K562 (cell line): ENCODE results near the gene CTF1. TPM values are rescaled to one million over a fixed set of nuclear protein-coding genes. Genes with fewer than 3 reads are reported as not detected.

ENCODE experiments used
- CHD4 ChIP-seq: fragments of 200-600 bp; sonication (generic); IDR thresholded peaks from 3 replicates; pipeline ENCODE4 v1.6.1; 2012; ENCODE audit warnings: low read depth, mild to moderate bottlenecking, mixed read lengths, low read length, inconsistent platforms; ENCODE audit not compliant: insufficient read depth, insufficient replicate concordance, poor library complexity, severe bottlenecking
- ESRRA ChIP-seq: fragments of 450-650 bp; IDR thresholded peaks from 2 replicates; pipeline ENCODE4 v1.6.1; 2014; ENCODE audit warnings: low read depth, mild to moderate bottlenecking, moderate library complexity, borderline replicate concordance
- HDGF ChIP-seq: fragments of 450-650 bp; IDR thresholded peaks from 2 replicates; pipeline ENCODE4 v1.6.1; 2016
- MTA3 ChIP-seq: fragments of 450-650 bp; formaldehyde crosslinking; IDR thresholded peaks from 2 replicates; pipeline ENCODE4 v1.6.1; 2017; ENCODE audit warnings: mild to moderate bottlenecking, borderline replicate concordance
- MYC ChIP-seq, 2 experiments: fragments of 250-450 bp in 1 of 2; sonication (Bioruptor Pico) in 1 of 2; IDR thresholded peaks; 2 replicates each; pipeline versions ENCODE4 v1.5.1 to v1.6.1; 2012 to 2021; ENCODE audit warnings: low read depth in 2 of 2, borderline replicate concordance in 1 of 2, improper control_type of control experiment in 1 of 2, low read length in 1 of 2, mild to moderate bottlenecking in 1 of 2, moderate library complexity in 1 of 2
- POLR2AphosphoS5 ChIP-seq: IDR thresholded peaks from 2 replicates; pipeline ENCODE4 v1.6.1; 2011; ENCODE audit warnings: mild to moderate bottlenecking, low read depth, low read length, moderate library complexity; ENCODE audit not compliant: control insufficient read depth, insufficient read depth
- PYGO2 ChIP-seq: fragments of 450-650 bp; IDR thresholded peaks from 2 replicates; pipeline ENCODE4 v1.6.1; 2016; ENCODE audit warnings: mild to moderate bottlenecking, missing genetic modification characterization, moderate library complexity, missing compliant biosample characterization
- SMARCC2 ChIP-seq: fragments of 450-650 bp; IDR thresholded peaks from 2 replicates; pipeline ENCODE4 v1.6.1; 2017; ENCODE audit warnings: antibody characterized with exemption, moderate library complexity, mild to moderate bottlenecking, low read depth
- ZSCAN29 ChIP-seq: fragments of 450-650 bp; IDR thresholded peaks from 2 replicates; pipeline ENCODE4 v1.6.1; 2017
- polyA plus RNA-seq, 8 experiments: library from polyadenylated mRNA; depleted of rRNA in 4 of 8; stranded (reverse) in 5 of 8; unstranded in 3 of 8; fragments of >200 nt; fragmentation: Nextera tagmentation in 2 of 8; fragmentation: Illumina TruSeq in 1 of 8; extraction: Ambion mirVana in 2 of 8; extraction: Trizol in 1 of 8; gene quantifications; 2 replicates each; pipeline versions ENCODE4 v1.2.1 to v1.2.3, GENCODE V29; 2011 to 2014; ENCODE audit warnings: inconsistent platforms in 1 of 8, missing spikeins in 1 of 8
- total RNA-seq, 7 experiments: library from RNA; depleted of rRNA in 6 of 7; stranded (reverse); fragments of >200 nt in 6 of 7; fragmentation: Illumina TruSeq in 2 of 7; extraction: Trizol in 2 of 7; gene quantifications; 2 replicates each; pipeline versions ENCODE4 v1.2.1 to v1.2.3, GENCODE V29; 2011 to 2021; ENCODE audit warnings: low replicate concordance in 1 of 7
- TF ChIP-seq, protein P1 (sequence below), 2 experiments: fragments of 450-650 bp; formaldehyde crosslinking in 1 of 2; IDR thresholded peaks; 2 replicates each; pipeline versions ENCODE4 v1.4.0 to v1.6.1; 2014 to 2020; ENCODE audit warnings: mild to moderate bottlenecking in 2 of 2, borderline replicate concordance in 1 of 2, low read depth in 1 of 2
- TF ChIP-seq, protein P2 (sequence below): sonication (generic); formaldehyde crosslinking; IDR thresholded peaks from 2 replicates; pipeline ENCODE4 v1.9.0; 2022; ENCODE audit warnings: mild to moderate bottlenecking, missing genetic modification reagents
- TF ChIP-seq, protein P3 (sequence below): sonication (generic); formaldehyde crosslinking; IDR thresholded peaks from 2 replicates; pipeline ENCODE4 v1.9.0; 2022; ENCODE audit warnings: mild to moderate bottlenecking, missing genetic modification reagents
- TF ChIP-seq, protein P4 (sequence below): fragments of 450-650 bp; IDR thresholded peaks from 2 replicates; pipeline ENCODE4 v1.6.1; 2016; ENCODE audit warnings: low read depth, mild to moderate bottlenecking, moderate library complexity

Gene CTF1
- total and polyA plus RNA-seq, 9 of the 15 experiments (the other 6 are each of a cell fraction or from before 2014, with no cell fraction given) = 0.24 to 2.5 (median 0.44) TPM

DNA sequence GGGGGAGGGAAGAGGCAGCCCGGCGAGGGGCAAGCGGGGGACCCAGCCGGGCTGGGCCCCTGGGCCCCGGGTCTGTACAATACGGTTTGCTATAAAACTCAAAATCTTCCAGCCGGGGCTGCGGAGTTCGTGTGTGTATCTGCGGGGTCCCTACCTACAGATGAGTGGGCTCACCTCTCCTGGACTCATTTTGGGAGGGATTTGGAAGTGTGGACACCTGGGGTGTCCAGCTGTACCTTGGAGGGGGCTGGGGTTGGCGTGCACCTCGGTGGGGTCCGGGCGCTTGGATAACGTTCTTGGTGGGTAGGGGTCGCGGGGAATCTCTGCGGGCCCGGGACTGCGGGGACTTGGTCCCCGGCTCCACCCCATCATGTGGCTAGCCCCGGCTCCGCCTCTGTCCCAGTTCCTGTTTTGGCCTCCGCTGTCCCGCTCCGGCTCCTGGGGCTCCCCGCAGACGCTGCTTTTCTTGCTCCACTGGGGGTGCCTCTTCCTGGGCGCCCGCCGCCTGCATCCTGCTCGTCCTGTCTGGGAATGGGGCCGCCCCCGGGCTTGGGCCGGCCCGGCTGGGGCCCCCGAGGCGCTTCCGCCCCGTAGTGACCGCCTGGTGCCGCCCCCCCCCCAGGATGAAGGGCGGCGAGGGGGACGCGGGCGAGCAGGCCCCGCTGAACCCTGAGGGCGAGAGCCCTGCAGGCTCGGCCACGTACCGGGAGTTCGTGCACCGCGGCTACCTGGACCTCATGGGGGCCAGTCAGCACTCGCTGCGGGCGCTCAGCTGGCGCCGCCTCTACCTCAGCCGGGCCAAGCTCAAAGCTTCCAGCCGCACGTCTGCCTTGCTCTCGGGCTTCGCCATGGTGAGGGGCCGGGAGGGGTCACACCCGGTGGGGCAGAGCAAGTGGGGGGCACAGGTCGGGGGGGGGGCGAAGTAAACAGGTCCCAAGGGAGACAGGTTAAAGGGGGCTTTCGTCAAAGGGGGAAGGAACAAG, 52.5 kb downstream of the CTF1 start, which contains the start of gene ORAI3 (continued):
- TF ChIP-seq, protein P1, sequence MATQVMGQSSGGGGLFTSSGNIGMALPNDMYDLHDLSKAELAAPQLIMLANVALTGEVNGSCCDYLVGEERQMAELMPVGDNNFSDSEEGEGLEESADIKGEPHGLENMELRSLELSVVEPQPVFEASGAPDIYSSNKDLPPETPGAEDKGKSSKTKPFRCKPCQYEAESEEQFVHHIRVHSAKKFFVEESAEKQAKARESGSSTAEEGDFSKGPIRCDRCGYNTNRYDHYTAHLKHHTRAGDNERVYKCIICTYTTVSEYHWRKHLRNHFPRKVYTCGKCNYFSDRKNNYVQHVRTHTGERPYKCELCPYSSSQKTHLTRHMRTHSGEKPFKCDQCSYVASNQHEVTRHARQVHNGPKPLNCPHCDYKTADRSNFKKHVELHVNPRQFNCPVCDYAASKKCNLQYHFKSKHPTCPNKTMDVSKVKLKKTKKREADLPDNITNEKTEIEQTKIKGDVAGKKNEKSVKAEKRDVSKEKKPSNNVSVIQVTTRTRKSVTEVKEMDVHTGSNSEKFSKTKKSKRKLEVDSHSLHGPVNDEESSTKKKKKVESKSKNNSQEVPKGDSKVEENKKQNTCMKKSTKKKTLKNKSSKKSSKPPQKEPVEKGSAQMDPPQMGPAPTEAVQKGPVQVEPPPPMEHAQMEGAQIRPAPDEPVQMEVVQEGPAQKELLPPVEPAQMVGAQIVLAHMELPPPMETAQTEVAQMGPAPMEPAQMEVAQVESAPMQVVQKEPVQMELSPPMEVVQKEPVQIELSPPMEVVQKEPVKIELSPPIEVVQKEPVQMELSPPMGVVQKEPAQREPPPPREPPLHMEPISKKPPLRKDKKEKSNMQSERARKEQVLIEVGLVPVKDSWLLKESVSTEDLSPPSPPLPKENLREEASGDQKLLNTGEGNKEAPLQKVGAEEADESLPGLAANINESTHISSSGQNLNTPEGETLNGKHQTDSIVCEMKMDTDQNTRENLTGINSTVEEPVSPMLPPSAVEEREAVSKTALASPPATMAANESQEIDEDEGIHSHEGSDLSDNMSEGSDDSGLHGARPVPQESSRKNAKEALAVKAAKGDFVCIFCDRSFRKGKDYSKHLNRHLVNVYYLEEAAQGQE (IDR thresholded peaks at IDR 0.05; ENCODE audit: borderline replicate concordance) = 0 out of 2 replicates have a peak, but pooled peaks have one; percentile 10
- TF ChIP-seq, protein P1 (CRISPR knock-in tag; IDR thresholded peaks at IDR 0.05; ENCODE audit: low read depth) = no peak
- TF ChIP-seq MYC (IDR thresholded peaks at IDR 0.05; ENCODE audit: low read depth, low read length) (peak; percentile 53), MYC (CRISPR knock-in tag; IDR thresholded peaks at IDR 0.05; ENCODE audit: borderline replicate concordance, low read depth) (peak; percentile 46; the same call in 1 of the 2 replicates), HDGF (no peak), ESRRA (peak; percentile 20; the same call in 1 of the 2 replicates), POLR2AphosphoS5 (peak; percentile 53), CHD4 (no peak), ZSCAN29 (no peak), MTA3 (peak; percentile 60; the same call in 1 of the 2 replicates), SMARCC2 (no peak), PYGO2 (no peak)
- TF ChIP-seq, protein P2, sequence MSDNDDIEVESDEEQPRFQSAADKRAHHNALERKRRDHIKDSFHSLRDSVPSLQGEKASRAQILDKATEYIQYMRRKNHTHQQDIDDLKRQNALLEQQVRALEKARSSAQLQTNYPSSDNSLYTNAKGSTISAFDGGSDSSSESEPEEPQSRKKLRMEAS (CRISPR knock-in tag) = no peak
- TF ChIP-seq, protein P3, sequence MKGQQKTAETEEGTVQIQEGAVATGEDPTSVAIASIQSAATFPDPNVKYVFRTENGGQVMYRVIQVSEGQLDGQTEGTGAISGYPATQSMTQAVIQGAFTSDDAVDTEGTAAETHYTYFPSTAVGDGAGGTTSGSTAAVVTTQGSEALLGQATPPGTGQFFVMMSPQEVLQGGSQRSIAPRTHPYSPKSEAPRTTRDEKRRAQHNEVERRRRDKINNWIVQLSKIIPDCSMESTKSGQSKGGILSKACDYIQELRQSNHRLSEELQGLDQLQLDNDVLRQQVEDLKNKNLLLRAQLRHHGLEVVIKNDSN (CRISPR knock-in tag) = peak; percentile 60
- TF ChIP-seq, protein P4, sequence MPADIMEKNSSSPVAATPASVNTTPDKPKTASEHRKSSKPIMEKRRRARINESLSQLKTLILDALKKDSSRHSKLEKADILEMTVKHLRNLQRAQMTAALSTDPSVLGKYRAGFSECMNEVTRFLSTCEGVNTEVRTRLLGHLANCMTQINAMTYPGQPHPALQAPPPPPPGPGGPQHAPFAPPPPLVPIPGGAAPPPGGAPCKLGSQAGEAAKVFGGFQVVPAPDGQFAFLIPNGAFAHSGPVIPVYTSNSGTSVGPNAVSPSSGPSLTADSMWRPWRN = no peak
